ENCODE results near the gene ETV6. TPM values are rescaled to one million over a fixed set of nuclear protein-coding genes. Genes with fewer than 3 reads are reported as not detected.

The ETV6 gene
- total RNA-seq, 2 experiments from 2014 or later = 28.5 to 30.2 TPM

DNA sequence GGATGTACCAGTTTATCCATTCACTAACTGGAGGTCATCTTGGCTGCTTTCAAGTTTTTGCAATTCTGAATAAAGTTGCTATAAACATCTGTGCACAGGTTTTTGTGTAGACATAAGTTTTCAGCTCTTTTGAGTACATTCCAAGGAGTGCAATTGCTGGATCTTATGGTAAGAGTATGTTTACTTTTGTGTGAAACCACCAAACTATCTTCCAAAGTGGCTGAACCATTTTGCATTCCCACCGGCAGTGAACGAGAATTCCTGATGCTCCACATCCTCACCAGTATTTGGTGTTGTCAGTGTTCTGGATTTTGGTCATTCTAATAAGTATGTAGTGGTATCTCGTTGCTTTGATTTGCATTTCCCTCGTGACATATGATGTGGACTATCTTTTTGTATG, 270.8 kb downstream of the ETV6 start:
- TF ChIP-seq, protein P1, sequence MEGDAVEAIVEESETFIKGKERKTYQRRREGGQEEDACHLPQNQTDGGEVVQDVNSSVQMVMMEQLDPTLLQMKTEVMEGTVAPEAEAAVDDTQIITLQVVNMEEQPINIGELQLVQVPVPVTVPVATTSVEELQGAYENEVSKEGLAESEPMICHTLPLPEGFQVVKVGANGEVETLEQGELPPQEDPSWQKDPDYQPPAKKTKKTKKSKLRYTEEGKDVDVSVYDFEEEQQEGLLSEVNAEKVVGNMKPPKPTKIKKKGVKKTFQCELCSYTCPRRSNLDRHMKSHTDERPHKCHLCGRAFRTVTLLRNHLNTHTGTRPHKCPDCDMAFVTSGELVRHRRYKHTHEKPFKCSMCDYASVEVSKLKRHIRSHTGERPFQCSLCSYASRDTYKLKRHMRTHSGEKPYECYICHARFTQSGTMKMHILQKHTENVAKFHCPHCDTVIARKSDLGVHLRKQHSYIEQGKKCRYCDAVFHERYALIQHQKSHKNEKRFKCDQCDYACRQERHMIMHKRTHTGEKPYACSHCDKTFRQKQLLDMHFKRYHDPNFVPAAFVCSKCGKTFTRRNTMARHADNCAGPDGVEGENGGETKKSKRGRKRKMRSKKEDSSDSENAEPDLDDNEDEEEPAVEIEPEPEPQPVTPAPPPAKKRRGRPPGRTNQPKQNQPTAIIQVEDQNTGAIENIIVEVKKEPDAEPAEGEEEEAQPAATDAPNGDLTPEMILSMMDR (IDR thresholded peaks at IDR 0.05) = no peak

GRCh38 chr12:11922361-11922760, 272.9 kb downstream of the ETV6 start:
- Mint-ChIP-seq H3K4me3 (no peak overlapping the region), H3K4me1 (ENCODE audit: low read depth) (peaks cover 8% of the 10 kb centered on the region), H3K27me3 (no peaks in the 10 kb centered on the region), H3K36me3 (ENCODE audit: low read depth) (no peaks in the 10 kb centered on the region), H3K27ac (no peak overlapping the region), H3K9me3 (no peaks in the 10 kb centered on the region)
- Histone ChIP-seq H3K27ac (ENCODE audit: low read depth in 1 of 2, low read length in 2 of 2) (no peak overlapping the region), H3K9me3 (ENCODE audit: control insufficient read depth in 1 of 2, insufficient read depth in 1 of 2, low read length in 2 of 2) (no peaks in the 10 kb centered on the region), H3K4me3 (ENCODE audit: low read length) (no peak overlapping the region), H3K27me3 (ENCODE audit: control insufficient read depth in 1 of 2, insufficient read depth in 2 of 2, low read length in 2 of 2) (no peaks in the 10 kb centered on the region), H3K4me1 (ENCODE audit: insufficient read depth, low read length) (no peaks in the 10 kb centered on the region), H3K36me3 (ENCODE audit: insufficient read depth, low read length) (no peaks in the 10 kb centered on the region)
- intact Hi-C loops (cut with DNase I, micrococcal nuclease) = no loop called here
- CTCF ChIA-PET = interaction anchor here (1.2 kb wide), 1 partner anchor 111 kb away, joined by 3 read pairs; no protein-coding TSS in a partner anchor
- POLR2A ChIA-PET = no interaction called here
- DNase-seq (no peak), ATAC-seq (ENCODE audit: poor library complexity) (no peak)
- TF ChIP-seq, protein P1 (IDR thresholded peaks at IDR 0.05) = no peak

More for the DNA sequence above, 270.8 kb downstream of the ETV6 start:
- ChIA-PET POLR2A (no interaction called here), CTCF (no interaction called here)
- H3K4me1 ChIP-seq (ENCODE audit: insufficient read depth, low read length) = no peaks in the 10 kb centered on the region
- H3K4me3 Mint-ChIP-seq = no peak overlapping the region
- ATAC-seq (ENCODE audit: poor library complexity) = no peak
- no peaks in the 10 kb centered on the region for H3K36me3 Mint-ChIP-seq (ENCODE audit: low read depth)
- peaks cover 8% of the 10 kb centered on the region for H3K4me1 Mint-ChIP-seq (ENCODE audit: low read depth)
- intact Hi-C loops (cut with DNase I, micrococcal nuclease) = no loop called here
- DNase-seq = no peak
- H3K36me3 ChIP-seq (ENCODE audit: insufficient read depth, low read length) = no peaks in the 10 kb centered on the region
- H3K27ac Mint-ChIP-seq = no peak overlapping the region
- no peak overlapping the region for H3K27ac ChIP-seq (ENCODE audit: low read depth in 1 of 2, low read length in 2 of 2)
- H3K27me3 Mint-ChIP-seq = no peaks in the 10 kb centered on the region
- H3K4me3 ChIP-seq (ENCODE audit: low read length) = no peak overlapping the region
- no peaks in the 10 kb centered on the region for H3K9me3 Mint-ChIP-seq
- no peaks in the 10 kb centered on the region for H3K9me3 ChIP-seq (ENCODE audit: control insufficient read depth in 1 of 2, insufficient read depth in 1 of 2, low read length in 2 of 2)
- H3K27me3 ChIP-seq (ENCODE audit: control insufficient read depth in 1 of 2, insufficient read depth in 2 of 2, low read length in 2 of 2) = no peaks in the 10 kb centered on the region

DNA sequence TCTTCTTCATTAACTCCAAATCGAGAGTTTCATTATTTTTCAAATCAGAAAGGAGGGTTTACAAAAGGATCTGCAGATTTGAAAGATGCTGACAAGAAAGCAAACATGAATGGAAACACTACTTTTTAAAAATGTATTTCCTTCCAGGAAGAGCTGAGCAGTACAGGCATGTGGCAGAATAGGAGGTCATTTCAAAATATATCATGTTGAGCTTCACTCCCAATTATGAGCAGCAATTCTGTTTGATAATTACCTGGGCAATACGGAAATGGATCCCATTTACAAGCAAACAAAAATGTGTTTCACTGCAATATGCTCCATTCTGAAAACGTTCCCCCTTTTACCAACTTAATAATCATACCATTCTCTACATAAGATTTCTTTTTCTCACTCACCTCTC, 273.6 kb downstream of the ETV6 start:
- peaks cover 8% of the 10 kb centered on the region for H3K4me1 Mint-ChIP-seq (ENCODE audit: low read depth)
- Histone ChIP-seq H3K4me3 (ENCODE audit: low read length) (no peak overlapping the region), H3K9me3 (ENCODE audit: control insufficient read depth in 1 of 2, insufficient read depth in 1 of 2, low read length in 2 of 2) (no peaks in the 10 kb centered on the region), H3K27me3 (ENCODE audit: control insufficient read depth in 1 of 2, insufficient read depth in 2 of 2, low read length in 2 of 2) (no peaks in the 10 kb centered on the region), H3K27ac (ENCODE audit: low read depth in 1 of 2, low read length in 2 of 2) (no peak overlapping the region), H3K36me3 (ENCODE audit: insufficient read depth, low read length) (no peaks in the 10 kb centered on the region), H3K4me1 (ENCODE audit: insufficient read depth, low read length) (no peaks in the 10 kb centered on the region)
- no peaks in the 10 kb centered on the region for H3K36me3 Mint-ChIP-seq (ENCODE audit: low read depth)
- no peak overlapping the region for H3K27ac Mint-ChIP-seq
- H3K9me3 Mint-ChIP-seq = no peaks in the 10 kb centered on the region
- ATAC-seq (ENCODE audit: poor library complexity) (no peak), DNase-seq (no peak)
- CTCF ChIA-PET = interaction anchor here (1.2 kb wide), 1 partner anchor 110 kb away, joined by 3 read pairs; no protein-coding TSS in a partner anchor
- POLR2A ChIA-PET = no interaction called here
- intact Hi-C loops (cut with DNase I, micrococcal nuclease) = no loop called here
- no peaks in the 10 kb centered on the region for H3K27me3 Mint-ChIP-seq
- TF ChIP-seq, protein P1 (IDR thresholded peaks at IDR 0.05) = no peak
- no peak overlapping the region for H3K4me3 Mint-ChIP-seq
